Skin epidermis (tissue), 12 donors: Measurements from ENCODE around the gene SLC35F6.

ENCODE experiments used
- H3K27ac ChIP-seq, 21 experiments: fragments of 200-600 bp; sonication (generic) in 11 of 21; one replicate each; pipeline ENCODE4 v1.5.0; 2020; ENCODE audit warnings: mild to moderate bottlenecking in 3 of 21, inconsistent platforms in 2 of 21, moderate library complexity in 2 of 21
- H3K4me3 ChIP-seq, 7 experiments: fragments of 200-600 bp; sonication (generic) in 2 of 7; one replicate each; pipeline ENCODE4 v1.5.0; 2020; ENCODE audit warnings: inconsistent platforms in 2 of 7, mild to moderate bottlenecking in 2 of 7, moderate library complexity in 1 of 7

SLC35F6 gene

GRCh38 chr2:26764078-26764887 lies at the start of gene SLC35F6:
Gene SLC35F6, plus strand, starts transcription at chr2:26764284. Its CDS starts 66 bp downstream, at chr2:26764350.
- Histone ChIP-seq H3K4me3 (peak within 1 kb of the TSS; percentile 64 to 99 (median 90)), H3K27ac (peak within 1 kb of the TSS; percentile 74 to 98 (median 94))

- no peak overlapping the region for H3K4me3 ChIP-seq
- no peak overlapping the region for H3K27ac ChIP-seq
These were observed 48.4 kb upstream of the SLC35F6 start for GRCh38 chr2:26715528-26716270.

DNA sequence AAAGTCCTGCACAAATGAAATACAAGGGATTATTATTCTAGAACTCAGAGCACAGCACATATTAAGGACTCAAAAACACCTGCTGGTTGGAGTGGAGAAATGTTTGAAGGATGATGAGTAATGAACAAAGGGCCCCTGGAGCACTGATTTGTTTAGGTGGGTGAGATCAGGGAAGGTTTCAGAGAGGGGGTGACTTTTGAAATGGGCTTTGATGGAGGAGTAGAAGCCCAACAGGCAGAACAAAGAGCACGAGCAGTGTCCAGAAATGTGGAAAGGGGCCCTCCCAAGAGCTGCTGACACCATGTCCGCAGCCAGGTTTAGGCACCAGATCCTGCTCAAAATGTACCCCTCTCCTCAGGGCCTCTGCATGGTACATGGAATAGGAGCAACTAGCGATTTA lies 47.7 kb upstream of the SLC35F6 start:
- no peak overlapping the region for H3K4me3 ChIP-seq
- no peak overlapping the region for H3K27ac ChIP-seq

DNA sequence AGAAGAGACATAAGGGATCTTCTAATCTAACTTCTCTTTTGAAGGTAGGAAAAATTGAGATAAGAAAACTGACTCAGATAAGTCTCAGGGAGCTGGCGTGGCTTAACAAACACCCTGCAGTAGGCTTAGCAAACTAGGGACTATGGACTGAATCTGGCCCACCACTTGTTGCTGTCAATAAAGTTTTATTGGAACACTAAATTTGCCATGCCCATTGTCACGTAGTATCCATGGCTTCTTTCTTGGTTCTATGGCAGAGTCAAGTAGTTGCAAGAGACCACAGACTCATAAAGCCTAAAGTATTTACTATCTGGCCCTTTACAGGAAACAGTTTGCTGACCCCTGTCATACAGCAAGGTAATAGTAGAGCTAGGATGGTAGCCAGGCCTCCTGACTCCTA lies 47.3 kb upstream of the SLC35F6 start:
- no peak overlapping the region for H3K27ac ChIP-seq
- no peak overlapping the region for H3K4me3 ChIP-seq

DNA sequence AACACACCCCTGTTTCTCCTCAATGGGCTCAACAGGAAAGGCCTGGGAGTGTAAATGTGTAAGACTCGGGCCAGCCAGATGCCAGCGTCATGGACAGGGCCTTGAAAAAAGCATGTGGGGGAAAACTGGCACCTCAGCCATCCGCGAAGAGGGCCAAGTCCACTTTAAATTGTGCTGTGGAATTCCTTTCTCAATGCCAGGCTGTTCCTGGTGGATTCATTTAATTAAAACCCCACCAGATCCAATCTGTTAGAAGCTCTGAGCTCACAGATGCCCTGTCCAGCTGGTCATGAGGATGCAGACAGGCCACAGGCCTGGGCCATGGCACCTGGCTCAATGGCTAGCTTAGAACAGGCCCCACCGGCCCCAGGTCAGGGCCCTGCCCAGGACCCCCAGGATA lies 46.7 kb upstream of the SLC35F6 start:
- no peak overlapping the region for H3K27ac ChIP-seq

DNA sequence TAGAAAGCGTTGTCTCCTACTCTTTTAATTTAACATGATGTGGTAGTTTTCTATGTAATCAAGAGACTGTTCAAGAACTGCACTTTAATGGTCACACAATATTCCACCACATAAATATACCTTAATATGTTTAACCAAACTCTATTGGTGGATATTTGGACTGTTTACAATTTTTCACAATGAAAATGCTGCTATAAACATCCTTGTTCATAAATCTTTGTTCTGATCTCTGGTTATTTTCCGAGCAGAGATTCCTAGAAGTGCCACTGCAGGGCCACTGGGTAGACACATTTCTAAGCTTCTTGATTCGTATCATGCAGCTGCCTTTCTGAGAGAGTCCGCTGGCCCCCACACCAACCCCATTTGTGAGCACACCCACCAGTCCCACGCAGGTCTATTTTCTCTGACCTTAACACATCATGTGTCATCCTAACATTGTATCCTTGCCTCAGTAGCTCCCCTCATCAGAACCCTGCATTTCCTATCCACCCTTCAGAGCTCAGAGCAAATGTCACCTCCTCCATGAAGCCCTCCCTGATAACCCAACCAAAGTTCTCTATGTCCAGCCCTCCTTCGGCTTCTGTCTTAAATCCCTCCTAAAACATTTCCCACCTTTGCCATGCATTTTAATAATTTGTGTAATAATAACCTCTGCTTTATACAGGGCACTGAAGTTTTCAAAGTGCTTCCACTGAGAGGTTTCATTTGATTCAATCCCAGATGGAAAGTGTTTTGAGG lies 45.0 kb upstream of the SLC35F6 start:
- no peak overlapping the region for H3K4me3 ChIP-seq
- no peak overlapping the region for H3K27ac ChIP-seq

More for the DNA sequence above, 46.7 kb upstream of the SLC35F6 start:
- H3K4me3 ChIP-seq: no peak overlapping the region

DNA sequence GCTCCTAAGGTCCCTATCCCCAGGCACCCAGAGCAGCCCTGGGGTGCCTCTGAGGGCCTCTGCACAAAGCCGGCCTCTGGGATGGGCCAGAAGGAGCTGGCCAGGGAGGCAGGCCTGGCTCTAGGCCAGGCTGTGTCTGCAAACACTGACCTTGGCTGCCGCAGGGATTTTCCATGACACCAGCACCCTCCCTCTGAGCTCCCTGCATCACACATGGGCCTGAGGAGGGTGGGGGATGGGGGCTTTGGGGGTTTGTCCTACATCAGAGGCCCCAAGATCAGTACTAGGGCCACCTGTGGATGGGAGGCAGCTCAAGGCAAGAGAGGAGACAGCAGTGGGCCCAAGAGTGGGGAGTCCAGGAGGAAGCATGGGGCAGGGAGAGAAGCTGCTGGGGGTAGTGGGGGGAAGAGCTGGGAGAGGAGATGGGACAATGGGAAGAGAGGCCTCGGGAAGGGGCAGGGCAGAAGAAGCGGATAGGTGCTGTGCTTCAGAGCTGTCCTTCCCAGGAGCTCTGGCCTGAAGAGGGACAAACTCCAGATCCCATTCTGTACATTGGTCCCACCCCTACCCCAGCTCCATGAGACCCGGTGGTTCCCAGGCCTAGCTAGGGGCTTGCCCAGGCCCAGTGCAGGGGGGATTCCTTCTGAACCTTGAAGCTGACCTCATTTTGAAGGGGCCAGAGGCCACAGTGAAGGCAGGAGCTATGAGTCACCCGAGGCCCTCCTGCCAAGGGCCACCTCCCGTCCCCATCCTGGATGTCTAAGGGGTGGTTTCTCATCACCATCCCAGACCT lies 43.6 kb upstream of the SLC35F6 start:
- Histone ChIP-seq H3K27ac (peak overlapping the region in 5 of 21 experiments; percentile 26 to 77 (median 67)), H3K4me3 (no peak overlapping the region)

DNA sequence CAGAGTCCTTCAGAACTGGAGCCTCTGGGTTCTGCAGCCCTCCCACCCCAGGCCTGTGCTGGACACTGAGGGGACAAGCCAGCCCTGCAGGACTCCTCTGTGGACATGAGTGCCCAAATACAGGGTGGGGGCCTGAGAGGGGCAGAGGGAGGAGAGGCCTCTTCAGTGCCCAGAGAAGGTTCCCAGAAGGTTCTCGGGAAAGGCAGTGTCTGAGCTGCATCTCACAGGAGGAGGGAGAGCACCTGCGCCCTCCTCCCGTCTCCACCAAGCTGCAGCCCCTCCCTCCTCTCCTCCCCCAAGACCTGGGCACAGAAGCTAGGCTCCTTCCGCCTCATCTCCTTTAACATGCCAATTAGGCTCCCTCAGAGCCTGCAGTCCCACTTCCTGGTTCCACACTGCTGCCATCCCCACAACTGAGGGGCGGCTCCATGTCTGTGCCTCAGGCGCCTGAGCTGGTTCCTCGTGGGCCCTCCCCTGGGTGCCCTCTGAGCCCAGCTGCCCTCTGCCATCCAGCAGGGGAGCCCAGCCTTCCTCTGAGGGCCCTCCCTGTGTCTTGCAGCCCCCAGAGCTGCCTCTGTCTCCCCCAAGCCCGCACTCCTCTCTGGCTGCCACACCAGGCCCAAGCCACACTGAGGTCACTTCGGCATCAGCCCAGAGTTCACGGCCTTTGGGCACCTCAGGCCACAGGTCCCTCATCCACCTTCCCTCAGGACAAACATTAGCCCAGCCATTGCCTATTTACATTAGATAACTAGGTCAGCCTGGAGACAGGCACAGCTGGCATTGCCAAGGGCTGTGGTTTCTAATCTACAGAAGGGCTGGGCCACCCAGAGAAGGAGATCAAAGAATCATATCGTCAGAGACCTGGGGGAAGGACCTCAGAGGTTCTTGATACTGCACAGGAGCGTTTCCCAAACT lies 42.7 kb upstream of the SLC35F6 start:
- Histone ChIP-seq H3K4me3 (no peak overlapping the region), H3K27ac (peak overlapping the region in 7 of 21 experiments; percentile 6 to 77 (median 55))

- peak overlapping the region in 1 of 21 experiments; percentile 36 for H3K27ac ChIP-seq
- H3K4me3 ChIP-seq: no peak overlapping the region
These were observed 41.8 kb upstream of the SLC35F6 start for GRCh38 chr2:26722328-26722727.

DNA sequence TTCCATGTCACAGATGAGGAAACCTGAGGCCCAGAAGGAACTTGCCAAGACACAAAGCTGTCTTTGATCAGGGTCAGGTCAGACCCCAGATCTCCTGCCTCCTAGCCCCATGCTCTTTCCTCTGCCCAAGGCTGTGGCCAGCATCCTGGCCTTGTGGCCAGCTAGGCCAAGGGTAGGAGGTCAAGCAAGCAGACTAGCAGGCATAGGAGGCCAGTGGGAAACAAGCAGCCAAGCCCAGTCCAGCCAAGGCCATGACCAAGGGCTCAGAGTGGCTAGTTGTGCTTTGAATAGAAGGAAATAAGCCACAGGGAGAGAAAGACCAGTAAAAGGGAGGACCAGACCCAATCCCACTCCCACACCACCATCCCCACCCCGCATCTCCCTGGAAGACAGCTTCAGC lies 41.2 kb upstream of the SLC35F6 start:
- peak overlapping the region in 8 of 21 experiments; percentile 11 to 73 (median 36) for H3K27ac ChIP-seq
- H3K4me3 ChIP-seq: no peak overlapping the region

GRCh38 chr2:26723475-26723874 lies 40.6 kb upstream of the SLC35F6 start:
- Histone ChIP-seq H3K4me3 (no peak overlapping the region), H3K27ac (peak overlapping the region in 8 of 21 experiments; percentile 11 to 73 (median 28))

GRCh38 chr2:26723991-26724750 lies 39.9 kb upstream of the SLC35F6 start:
- H3K4me3 ChIP-seq: no peak overlapping the region
- peak overlapping the region in 8 of 21 experiments; percentile 18 to 73 (median 42) for H3K27ac ChIP-seq

DNA sequence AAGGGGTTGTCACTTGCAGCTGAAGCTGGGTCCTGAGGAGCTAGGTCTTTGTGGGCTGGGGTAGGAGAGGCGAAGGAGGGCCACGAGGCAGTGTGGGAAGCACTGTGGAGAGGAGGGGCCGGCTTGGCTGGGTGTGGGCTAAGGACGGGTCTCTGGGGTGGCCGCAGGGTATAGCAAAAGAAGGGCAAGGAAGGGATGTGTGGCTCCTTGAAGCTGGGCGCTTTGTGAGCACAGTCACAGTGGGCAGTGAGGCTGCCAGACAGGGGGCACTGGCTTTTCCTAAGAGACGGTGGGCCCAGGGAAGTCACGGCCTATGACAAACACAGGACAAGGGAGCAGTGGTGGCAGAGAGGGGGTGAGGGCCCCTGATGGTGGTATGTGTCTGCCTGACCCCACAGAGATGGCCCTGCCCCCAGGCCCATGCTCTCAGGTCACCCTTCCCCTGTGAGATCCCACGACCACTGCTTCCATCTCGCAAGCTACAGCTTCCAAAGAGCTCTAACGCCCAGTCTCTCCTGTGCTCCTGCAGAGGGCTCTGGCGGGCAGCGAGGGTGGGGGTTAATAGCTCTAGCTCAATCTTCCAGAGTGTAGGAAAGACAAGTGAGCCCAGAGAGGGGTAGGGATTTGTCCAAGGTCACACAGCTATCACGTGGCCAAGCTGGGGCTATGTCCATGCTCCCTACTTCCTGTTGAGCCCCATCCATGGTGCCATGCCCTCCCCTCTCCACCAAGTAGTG lies 39.1 kb upstream of the SLC35F6 start:
- no peak overlapping the region for H3K4me3 ChIP-seq
- peak overlapping the region in 5 of 21 experiments; percentile 19 to 73 (median 45) for H3K27ac ChIP-seq

GRCh38 chr2:26725521-26725820 lies 38.6 kb upstream of the SLC35F6 start:
- H3K4me3 ChIP-seq: no peak overlapping the region
- no peak overlapping the region for H3K27ac ChIP-seq

GRCh38 chr2:26726228-26726627 lies 37.9 kb upstream of the SLC35F6 start:
- no peak overlapping the region for H3K27ac ChIP-seq

GRCh38 chr2:26727641-26728561 lies 36.2 kb upstream of the SLC35F6 start:
- H3K27ac ChIP-seq: no peak overlapping the region
- no peak overlapping the region for H3K4me3 ChIP-seq

More at GRCh38 chr2:26726228-26726627, 37.9 kb upstream of the SLC35F6 start:
- H3K4me3 ChIP-seq: no peak overlapping the region
